CD4-positive, alpha-beta T cell treated with Interleukin-2 at 100 ng/mL for 4 hours (primary cell): ENCODE measurements around the gene NELFCD.
"Not testable (repeated sequence)": the region's sequence is repeated elsewhere in the genome, so short reads cannot be mapped to it uniquely, and the experiment has no call there.

Experiments
- DNase-seq: peaks from one replicate; pipeline ENCODE4 v3.0.0-alpha.2; 2020; ENCODE audit warnings: low spot score

Gene NELFCD, protein sequence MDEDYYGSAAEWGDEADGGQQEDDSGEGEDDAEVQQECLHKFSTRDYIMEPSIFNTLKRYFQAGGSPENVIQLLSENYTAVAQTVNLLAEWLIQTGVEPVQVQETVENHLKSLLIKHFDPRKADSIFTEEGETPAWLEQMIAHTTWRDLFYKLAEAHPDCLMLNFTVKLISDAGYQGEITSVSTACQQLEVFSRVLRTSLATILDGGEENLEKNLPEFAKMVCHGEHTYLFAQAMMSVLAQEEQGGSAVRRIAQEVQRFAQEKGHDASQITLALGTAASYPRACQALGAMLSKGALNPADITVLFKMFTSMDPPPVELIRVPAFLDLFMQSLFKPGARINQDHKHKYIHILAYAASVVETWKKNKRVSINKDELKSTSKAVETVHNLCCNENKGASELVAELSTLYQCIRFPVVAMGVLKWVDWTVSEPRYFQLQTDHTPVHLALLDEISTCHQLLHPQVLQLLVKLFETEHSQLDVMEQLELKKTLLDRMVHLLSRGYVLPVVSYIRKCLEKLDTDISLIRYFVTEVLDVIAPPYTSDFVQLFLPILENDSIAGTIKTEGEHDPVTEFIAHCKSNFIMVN

GRCh38 chr20:58980711-58981627 is at the start of gene NELFCD:
Gene NELFCD (plus strand): TSS chr20:58981256. CDS start chr20:58981310, 54 bp downstream.
- peak; percentile 88 for DNase-seq

DNA sequence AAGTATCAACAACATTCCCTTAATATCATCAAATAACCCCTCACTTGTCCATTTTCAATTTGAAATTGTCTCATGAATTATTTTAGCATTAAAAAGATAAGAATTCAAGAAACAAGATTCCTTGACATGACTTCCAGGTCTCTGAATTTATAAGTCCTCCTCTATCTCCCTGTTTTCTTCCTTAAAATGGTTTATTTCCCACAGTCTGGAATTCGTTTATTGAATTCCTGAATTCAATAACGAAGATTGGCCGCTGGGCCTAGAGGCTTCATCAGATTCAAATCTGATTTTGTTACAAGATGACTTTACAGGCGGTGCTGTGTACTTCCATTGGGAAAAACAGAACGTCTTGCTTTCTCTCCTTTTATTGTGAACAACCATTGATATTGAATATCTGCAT is 48.9 kb upstream of the NELFCD start:
- no peak for DNase-seq

DNA sequence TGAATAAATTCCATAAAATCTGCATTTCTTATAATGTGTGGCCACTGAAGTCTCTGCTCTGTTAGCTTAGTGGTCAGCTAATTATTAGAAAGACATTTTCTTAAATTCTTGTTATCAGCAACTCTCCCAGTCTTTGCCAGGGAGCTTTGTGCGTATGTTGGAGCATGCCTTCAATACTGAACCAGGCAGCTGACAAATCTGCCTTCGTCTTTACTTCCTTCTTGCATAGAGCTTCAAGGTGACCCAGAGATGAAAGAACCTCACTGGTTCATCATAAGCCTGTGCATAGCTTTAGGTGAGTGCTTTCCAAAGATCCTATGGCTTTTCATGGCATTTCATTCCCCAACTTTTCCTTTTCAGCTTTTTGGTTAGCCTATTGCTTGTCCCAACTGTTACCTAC is 43.0 kb upstream of the NELFCD start:
- DNase-seq, result no peak

DNA sequence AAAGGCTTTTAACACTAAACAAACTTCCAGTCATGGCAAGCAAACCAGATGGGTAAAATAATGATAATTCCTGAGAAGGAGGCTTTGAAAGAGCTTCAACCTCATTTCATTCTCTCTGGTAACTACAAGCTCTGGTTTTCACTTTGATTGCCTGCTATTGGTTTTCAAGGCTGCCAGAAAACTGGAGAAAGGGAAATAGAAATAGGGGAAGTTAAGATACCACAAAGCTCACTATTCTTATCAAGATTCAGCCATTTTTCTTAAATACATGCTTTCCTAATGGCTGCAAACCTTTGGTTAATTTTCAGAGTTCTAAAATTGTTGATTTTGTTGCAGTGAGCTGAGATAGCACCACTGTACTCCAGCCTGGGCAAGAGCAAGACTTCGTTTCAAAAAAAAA is 42.5 kb upstream of the NELFCD start:
- no peak for DNase-seq

DNA sequence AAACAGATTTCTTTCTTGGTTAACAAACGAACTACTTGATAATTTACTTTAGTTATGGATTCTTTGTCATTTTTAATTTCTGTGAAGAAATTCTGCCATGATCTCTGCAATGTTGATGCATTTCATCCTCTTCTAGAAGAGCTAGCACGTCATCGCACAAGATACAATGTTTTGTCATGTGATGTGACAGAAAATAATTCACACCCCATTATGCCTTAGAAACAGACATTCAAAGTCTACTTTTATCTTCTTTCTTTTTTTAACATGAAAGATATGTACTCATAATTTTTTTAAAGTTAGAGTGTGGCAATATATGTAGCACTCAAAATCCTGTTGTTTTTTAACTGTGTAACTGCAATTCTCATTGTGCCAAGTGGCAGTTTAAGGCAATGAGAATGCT is 39.6 kb upstream of the NELFCD start:
- no peak for DNase-seq

GRCh38 chr20:58942549-58942948 is 38.5 kb upstream of the NELFCD start:
- no peak for DNase-seq

- DNase-seq, result no peak
Measured at GRCh38 chr20:58944610-58945009, 36.4 kb upstream of the NELFCD start.

DNA sequence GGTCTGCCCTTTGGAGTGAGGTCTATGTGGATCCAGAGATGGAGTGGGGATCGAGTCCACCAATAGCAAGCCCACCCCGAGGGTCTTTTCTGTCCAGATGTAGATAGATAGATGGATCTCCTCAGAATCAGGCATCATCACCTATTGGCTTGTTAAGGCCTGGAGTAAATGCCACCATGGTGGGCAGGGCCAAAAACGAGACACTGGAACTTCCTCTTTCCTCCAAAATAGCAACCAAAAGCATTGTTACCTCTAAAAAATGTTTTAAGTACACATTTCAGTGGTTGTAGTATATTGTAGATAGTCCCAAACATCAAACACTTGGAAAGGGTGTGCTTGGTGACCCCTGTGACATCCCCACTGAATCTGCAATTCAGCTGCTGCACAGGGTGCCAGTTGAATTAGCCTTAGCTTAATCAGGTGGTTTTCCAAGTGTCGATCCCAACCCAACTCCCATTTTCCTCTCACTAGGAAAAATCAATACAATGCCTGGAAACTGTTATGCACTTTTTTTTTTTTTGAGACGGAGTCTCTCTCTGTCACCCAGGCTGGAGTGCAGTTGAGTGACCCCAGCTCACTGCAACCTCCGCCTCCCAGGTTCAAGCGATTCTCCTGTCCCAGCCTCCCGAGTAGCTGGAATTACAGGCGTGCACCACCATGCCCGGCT is 35.0 kb upstream of the NELFCD start:
- DNase-seq, result no peak

- not testable (repeated sequence) for DNase-seq
Measured at GRCh38 chr20:58947797-58948388, 33.2 kb upstream of the NELFCD start.

DNA sequence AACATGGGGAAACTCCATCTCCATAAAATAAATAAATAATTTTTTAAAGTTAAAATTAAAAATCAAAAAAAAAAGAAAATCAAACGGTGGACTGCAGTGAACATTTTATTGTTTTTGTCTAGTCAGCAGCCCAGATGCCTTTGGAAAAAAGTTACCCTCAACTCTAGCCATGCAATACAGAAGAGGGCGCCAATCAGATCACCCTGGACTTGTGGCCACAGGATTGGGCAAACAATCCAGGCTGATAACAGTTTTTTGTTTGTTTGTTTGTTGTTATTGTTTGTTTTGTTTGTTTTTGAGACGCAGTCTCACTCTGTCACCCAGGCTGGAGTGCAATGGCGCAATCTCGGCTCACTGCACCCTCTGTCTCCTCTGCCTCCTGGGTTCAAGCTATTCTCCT is 30.5 kb upstream of the NELFCD start:
- no peak for DNase-seq

- no peak for DNase-seq
Measured at GRCh38 chr20:58953050-58953449, 28.0 kb upstream of the NELFCD start.

- DNase-seq, result no peak
Measured at GRCh38 chr20:58956078-58956477, 25.0 kb upstream of the NELFCD start.

DNA sequence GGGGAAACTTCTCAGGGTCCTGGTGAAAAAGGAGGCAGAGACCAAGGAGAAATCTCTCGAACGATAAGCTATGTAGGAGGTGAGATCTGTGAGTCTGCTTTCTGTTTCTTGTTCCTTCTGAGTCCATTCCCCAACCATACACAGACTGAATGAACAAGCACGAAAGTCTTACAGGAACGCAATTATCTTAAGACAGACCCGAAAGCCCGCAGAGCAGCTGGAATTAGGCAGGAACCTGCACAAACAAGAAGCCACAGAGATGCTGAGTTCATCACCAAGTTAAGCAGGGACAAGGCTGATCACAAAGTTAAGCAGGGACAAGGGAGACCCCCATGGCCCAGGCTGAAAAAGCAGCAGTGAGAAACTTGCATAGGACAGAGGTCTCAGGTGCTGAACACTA is 21.4 kb upstream of the NELFCD start:
- no peak for DNase-seq

GRCh38 chr20:58963060-58963584 is 17.9 kb upstream of the NELFCD start:
- DNase-seq, result no peak

DNA sequence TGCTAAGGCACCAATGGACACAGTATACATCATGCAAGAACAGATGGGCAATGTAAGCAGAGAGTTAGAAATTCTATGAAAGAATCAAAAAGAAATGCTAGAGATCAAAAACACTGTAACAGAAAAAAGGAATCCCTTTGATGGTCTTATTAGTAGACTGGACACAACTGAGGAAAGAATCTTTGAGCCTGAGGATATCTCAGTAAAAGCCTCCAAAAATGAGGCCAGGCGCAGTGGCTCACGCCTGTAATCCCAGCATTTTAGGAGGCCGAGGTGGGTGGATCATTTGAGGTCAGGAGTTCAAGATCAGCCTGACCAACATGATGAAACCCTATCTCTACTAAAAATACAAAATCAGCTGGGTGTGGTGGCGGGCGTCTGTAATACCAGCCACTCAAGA is 17.1 kb upstream of the NELFCD start:
- DNase-seq, result not testable (repeated sequence)

DNA sequence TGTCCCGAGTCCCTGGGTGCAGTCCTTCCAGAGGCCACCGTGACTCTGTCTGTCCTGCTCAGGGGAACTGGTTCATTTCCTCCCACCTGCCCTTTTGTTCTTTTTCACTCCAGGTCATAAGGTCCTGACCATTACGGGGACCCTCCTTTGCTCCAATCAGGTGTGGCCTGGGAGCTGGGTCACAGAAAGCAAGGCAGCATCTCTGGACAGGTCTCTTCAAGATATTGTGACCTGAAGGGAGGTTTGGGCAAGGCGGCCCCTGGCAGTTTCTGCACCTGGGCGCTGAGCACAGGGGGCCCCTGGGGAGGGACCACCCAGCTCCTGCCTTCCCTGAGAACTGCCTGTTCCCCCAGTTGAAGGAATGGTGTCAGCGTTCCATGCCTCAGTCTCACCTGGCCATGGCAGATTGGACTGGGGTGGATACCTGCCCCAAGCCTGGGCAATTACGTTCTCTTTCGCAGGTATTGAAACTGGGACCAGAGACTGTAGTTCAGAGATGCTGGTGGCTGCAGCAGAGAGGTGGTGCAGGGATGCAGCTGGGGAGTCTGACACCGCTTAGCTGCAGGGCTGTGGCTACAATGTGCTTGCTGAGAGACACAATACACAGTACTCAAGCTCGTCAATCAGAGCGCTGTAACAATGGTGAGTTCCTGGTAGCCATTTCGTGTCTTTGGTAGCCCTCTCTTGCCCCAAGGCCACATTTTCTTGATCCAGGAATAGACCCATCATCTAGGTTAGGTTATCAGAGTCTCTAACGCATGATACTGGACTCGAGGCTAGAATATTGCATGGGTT is 15.6 kb upstream of the NELFCD start:
- DNase-seq, result no peak

DNA sequence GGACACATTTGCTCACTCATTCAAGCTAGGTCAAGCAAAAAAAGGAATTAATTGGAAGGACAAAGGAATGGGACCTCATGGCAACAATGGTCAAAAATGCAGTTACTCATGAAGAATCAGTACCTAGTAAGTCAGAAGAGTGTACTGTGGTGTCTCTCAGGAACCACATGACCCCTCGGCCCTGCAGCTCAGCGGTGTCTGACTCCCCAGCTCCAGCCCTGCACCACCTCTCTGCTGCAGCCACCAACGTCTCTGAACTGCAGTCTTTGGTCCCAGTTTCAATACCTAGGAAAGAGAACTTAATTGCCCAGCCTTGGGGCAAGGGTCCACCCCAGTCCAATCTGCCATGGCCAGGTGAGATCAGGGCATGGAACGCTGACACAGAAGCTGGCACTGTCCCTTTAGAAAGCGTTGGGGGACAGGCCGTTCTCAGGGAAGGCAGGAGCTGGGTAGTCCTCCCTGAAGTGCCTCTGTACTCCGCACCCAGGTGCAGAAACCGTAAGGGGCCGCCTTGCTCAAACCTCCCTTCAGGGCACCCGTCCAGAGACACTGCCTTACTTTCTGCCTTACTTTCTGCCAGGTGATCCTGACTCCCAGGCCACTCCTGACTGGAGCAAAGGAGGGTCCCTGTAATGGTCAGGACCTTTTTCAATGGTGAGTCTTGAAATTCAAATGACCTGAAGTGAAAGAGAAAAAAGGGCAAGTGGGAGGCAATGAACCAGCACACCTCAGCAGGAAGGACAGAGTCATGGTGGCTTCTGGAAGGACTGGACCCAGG is 13.2 kb upstream of the NELFCD start:
- no peak for DNase-seq

DNA sequence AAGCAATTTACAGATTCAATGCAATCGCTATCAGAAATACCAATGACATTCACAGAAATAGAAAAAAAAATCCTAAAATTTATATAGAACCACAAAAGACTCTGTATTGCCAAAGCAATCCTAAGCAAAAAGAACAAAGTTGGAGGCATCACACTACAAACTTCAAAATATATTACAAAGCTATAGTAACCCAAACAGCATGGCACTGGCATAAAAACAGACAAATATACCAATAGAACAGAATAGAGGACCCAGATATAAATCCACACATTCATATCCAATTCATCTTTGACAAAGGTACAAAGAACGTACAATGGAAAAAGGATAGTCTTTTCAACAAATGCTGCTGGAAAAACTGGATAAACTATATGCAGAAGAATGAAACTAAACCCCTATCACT is 11.6 kb upstream of the NELFCD start:
- no peak for DNase-seq

DNA sequence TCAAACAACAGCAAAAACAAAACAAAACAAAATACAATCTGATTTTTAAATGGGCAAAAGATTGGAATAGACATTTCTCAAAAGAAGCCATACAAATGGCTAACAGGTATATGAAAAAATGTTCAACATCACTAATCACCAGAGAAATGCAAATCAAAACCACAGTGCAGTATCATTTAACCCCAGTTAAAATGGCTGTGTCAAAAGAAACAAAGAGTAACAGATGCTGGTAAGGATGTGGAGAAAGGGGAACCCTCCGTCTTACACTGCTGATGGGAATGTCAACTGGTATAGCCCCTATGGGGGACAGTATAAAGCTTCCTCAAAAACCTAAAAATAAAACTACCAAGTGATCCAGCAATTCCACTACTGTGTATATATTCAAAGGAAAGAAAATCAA is 10.9 kb upstream of the NELFCD start:
- DNase-seq, result no peak

GRCh38 chr20:58971429-58971828 is 9.6 kb upstream of the NELFCD start:
- no peak for DNase-seq
